ENCODE data around the gene SPACA4. TPM values are rescaled to one million over a fixed set of nuclear protein-coding genes. Genes with fewer than 3 reads are reported as not detected.

SPACA4 gene, protein sequence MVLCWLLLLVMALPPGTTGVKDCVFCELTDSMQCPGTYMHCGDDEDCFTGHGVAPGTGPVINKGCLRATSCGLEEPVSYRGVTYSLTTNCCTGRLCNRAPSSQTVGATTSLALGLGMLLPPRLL
- total RNA-seq (not detected in 2 replicates), polyA plus RNA-seq (not detected in 2 replicates)

DNA sequence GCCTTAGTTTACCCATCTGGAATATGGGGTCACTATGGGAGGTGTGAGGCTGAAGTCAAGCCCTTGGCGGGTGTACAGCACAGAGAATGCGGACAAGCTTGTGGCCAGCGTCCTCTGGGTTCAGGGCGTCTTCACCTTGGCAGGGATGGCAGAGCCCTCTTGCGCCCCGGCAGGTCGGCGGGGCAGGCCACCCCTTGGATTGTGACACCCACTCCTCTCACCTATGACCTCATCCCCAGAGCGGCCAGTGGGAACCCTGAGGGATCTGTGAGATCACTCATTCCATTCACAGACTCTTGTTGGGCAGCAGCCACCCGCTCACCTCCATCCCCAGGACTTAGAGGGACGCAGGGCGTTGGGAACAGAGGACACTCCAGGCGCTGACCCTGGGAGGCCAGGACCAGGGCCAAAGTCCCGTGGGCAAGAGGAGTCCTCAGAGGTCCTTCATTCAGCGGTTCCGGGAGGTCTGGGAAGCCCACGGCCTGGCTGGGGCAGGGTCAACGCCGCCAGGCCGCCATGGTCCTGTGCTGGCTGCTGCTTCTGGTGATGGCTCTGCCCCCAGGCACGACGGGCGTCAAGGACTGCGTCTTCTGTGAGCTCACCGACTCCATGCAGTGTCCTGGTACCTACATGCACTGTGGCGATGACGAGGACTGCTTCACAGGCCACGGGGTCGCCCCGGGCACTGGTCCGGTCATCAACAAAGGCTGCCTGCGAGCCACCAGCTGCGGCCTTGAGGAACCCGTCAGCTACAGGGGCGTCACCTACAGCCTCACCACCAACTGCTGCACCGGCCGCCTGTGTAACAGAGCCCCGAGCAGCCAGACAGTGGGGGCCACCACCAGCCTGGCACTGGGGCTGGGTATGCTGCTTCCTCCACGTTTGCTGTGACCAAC lies at the start of gene SPACA4:
SPACA4 (plus strand) TSS at position 280 of the 896 bp plus-strand sequence; CDS start at position 517, 237 bp downstream.
- H3K4me3 ChIP-seq = no peak within 1 kb of the TSS
- no peaks in the 10 kb centered on the region for H3K4me1 ChIP-seq (ENCODE audit: low read depth)
- H3K27ac ChIP-seq = no peak within 1 kb of the TSS
- H3K36me3 ChIP-seq = no peaks in the 10 kb centered on the region
- H3K9me3 ChIP-seq (ENCODE audit: low read depth) = no peaks in the 10 kb centered on the region
- DNase-seq (ENCODE audit: low read depth in 1 of 2, low spot score in 1 of 2) = no peak
- H3K27me3 ChIP-seq = no peaks in the 10 kb centered on the region
- TF ChIP-seq, protein P1, sequence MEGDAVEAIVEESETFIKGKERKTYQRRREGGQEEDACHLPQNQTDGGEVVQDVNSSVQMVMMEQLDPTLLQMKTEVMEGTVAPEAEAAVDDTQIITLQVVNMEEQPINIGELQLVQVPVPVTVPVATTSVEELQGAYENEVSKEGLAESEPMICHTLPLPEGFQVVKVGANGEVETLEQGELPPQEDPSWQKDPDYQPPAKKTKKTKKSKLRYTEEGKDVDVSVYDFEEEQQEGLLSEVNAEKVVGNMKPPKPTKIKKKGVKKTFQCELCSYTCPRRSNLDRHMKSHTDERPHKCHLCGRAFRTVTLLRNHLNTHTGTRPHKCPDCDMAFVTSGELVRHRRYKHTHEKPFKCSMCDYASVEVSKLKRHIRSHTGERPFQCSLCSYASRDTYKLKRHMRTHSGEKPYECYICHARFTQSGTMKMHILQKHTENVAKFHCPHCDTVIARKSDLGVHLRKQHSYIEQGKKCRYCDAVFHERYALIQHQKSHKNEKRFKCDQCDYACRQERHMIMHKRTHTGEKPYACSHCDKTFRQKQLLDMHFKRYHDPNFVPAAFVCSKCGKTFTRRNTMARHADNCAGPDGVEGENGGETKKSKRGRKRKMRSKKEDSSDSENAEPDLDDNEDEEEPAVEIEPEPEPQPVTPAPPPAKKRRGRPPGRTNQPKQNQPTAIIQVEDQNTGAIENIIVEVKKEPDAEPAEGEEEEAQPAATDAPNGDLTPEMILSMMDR (IDR thresholded peaks at IDR 0.05; ENCODE audit: low read depth, low read length) = no peak

DNA sequence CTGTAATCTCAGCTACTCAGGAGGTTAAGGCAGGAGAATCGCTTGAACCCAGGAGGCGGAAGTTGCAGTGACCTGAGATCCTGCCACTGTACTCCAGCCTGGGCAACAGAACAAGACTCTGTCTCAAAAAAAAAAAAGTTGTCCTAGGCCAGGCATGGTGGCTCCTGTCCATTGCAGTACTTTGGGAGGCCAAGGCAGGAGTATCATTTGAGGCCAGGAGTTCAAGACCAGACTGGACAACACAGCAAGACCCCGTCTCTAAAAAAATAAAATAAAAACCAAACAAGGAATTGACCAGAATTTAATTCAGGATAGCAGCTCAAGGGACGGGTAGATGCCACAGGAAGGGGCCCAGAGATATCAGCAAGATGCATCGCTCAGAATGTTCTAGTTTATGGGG lies 49.7 kb upstream of the SPACA4 start:
- Histone ChIP-seq H3K4me3 (no peak overlapping the region), H3K36me3 (no peaks in the 10 kb centered on the region), H3K27me3 (no peaks in the 10 kb centered on the region), H3K4me1 (ENCODE audit: low read depth) (peaks cover 6% of the 10 kb centered on the region), H3K27ac (no peak overlapping the region), H3K9me3 (ENCODE audit: low read depth) (no peaks in the 10 kb centered on the region)
- TF ChIP-seq, protein P1 (IDR thresholded peaks at IDR 0.05; ENCODE audit: low read depth, low read length) = no peak
- DNase-seq (ENCODE audit: low read depth in 1 of 2, low spot score in 1 of 2) = no peak

DNA sequence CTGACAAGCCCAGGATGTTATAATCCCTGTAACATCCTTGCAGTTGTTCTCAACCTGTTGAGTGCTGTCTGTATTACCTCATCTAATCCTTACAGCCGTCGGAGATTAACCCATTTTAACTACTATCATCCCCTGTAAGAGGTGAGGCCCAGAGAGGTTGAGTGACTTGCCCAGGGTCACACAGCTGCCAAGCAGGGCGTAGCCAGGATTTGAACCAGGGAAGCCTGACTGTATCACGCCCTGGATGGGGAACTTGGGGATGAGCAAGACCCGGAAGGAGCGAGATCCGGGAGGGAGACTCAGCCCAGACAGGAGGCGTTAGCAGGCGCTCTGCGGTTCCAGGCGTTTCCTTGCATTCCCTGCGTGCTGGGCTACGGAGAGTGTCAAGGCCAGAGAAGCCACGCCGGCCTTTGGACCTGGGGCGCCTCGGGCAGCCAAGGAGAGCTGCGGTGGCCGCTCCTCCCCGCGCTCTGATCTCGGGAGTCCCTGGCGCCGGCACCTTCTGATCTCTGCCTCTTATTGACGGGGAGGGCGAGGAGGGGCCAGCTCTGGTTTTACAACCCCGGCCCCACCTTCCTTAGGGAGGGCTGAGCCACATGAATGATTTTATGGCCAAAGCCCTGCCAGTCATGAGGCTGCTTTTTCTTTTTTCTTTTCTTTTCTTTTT lies 48.4 kb upstream of the SPACA4 start:
- TF ChIP-seq, protein P1 (IDR thresholded peaks at IDR 0.05; ENCODE audit: low read depth, low read length) = no peak
- no peak overlapping the region for H3K27ac ChIP-seq
- peak in 1 of 2 donors; percentile 57 for DNase-seq (ENCODE audit: low read depth in 1 of 2, low spot score in 1 of 2)

DNA sequence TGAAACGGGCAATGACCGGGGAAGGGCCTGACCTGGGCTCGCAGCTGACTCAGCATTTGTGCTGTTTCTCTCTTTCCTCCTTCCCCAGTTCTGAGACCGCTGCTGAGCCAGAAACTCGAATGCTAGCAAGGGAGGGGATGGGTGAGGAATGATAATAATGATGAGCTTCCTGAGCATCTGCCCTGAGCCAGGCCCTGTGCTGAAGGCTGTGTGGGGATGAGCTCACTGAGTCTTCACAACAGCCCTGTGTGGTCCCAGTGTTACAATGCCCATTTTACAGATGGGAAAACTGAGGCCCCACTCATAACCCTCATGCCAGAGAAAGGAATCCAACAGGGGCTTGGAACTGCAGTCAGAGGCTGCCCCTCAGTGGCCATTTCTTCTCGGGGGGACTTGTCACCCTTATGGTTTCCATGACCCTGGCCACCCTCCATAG lies 46.4 kb upstream of the SPACA4 start:
- H3K27ac ChIP-seq = no peak overlapping the region
- DNase-seq (ENCODE audit: low read depth in 1 of 2, low spot score in 1 of 2) = no peak
- no peaks in the 10 kb centered on the region for H3K4me1 ChIP-seq (ENCODE audit: low read depth)
- TF ChIP-seq, protein P1 (IDR thresholded peaks at IDR 0.05; ENCODE audit: low read depth, low read length) = no peak
- H3K27me3 ChIP-seq = no peaks in the 10 kb centered on the region
- no peaks in the 10 kb centered on the region for H3K9me3 ChIP-seq (ENCODE audit: low read depth)
- no peaks in the 10 kb centered on the region for H3K36me3 ChIP-seq
- no peak overlapping the region for H3K4me3 ChIP-seq

More for the DNA sequence above, 48.4 kb upstream of the SPACA4 start:
- H3K27me3 ChIP-seq = no peaks in the 10 kb centered on the region
- no peaks in the 10 kb centered on the region for H3K9me3 ChIP-seq (ENCODE audit: low read depth)
- no peaks in the 10 kb centered on the region for H3K36me3 ChIP-seq
- H3K4me1 ChIP-seq (ENCODE audit: low read depth) = peaks cover 6% of the 10 kb centered on the region
- H3K4me3 ChIP-seq = no peak overlapping the region

DNA sequence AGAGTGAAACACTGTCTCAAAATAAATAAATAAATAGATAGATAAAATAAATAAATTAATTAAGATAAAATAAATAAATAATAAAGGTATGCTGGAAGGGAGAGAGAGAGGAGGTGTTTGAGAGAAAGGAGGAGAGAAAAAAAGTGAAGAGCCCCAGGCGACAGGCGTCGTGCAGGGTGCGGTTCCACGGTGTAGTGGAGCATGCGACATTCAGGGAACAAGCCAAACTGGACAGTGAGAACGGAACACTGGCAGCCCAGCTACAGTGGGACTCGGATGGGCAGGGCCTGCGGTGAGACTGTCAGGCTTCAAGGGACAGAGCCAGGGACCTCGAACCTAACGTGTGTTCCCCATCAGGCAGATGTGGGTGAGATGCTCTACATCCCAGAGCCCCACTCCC lies 45.1 kb upstream of the SPACA4 start:
- H3K36me3 ChIP-seq = no peaks in the 10 kb centered on the region
- no peaks in the 10 kb centered on the region for H3K9me3 ChIP-seq (ENCODE audit: low read depth)
- no peak overlapping the region for H3K4me3 ChIP-seq
- no peak overlapping the region for H3K27ac ChIP-seq
- no peaks in the 10 kb centered on the region for H3K27me3 ChIP-seq
- no peak for DNase-seq (ENCODE audit: low read depth in 1 of 2, low spot score in 1 of 2)
- H3K4me1 ChIP-seq (ENCODE audit: low read depth) = no peaks in the 10 kb centered on the region
- TF ChIP-seq, protein P1 (IDR thresholded peaks at IDR 0.05; ENCODE audit: low read depth, low read length) = no peak
